ENCODE measurements around the gene TDP2.

TDP2 gene

DNA sequence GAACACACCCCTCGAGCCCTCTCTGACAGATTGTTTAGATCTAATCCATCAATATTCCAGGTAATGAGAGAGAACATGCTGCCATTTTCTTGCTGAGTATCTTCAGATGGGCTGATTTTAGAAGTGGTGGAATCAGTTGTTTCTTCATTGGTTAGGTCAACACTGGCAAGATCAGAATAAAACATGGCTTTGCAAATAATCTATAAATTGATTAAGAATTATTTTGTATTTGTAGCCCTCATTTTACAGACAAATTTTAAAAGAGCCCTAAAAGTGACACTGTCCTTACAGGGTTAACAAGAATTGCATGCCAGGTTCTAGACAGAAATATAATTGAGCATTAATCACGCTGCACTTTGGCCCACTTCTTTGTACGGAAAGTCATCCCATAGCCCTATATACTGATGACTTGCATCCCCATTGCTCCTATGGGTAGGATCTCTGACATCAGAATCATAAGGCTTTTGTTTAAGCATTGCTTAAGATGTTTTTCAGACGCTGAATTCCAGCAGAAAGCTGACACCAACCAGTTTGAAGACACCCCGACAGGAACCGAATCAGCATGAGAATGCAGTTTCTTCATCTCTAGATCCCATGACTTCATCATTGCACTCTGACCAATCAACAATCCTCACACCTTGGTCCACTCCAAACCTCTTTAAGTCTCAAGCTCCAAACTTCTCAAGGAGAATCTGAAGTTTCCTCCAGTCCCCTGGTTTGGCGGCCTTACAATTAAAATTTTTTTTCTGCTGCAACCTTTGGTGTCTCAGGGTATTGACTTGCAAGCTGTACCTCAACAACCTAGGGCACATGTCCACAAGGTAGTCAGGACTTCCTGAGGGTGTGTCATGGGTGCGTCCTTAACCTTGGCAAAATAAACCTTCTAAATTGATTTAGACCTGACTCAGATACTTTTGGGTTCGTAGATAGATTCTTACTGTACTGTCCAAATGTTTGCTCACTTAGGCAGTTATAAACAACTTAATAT lies 7.8 kb downstream of the TDP2 start:
- WGBS, 2 donors (ENCODE audit: extremely low coverage in 2 of 2, insufficient read length in 2 of 2, insufficient replicate concordance in 1 of 2) = no CpG with 5 or more reads among the region's 9 CpGs
- H3K27me3 ChIP-seq (ENCODE audit: control insufficient read depth in 3 of 3, insufficient read depth in 3 of 3, low read depth in 1 of 3, low read length in 3 of 3) = no peaks in the 10 kb centered on the region
- no peak overlapping the region for H4K8ac ChIP-seq (ENCODE audit: low read depth, low read length)

DNA sequence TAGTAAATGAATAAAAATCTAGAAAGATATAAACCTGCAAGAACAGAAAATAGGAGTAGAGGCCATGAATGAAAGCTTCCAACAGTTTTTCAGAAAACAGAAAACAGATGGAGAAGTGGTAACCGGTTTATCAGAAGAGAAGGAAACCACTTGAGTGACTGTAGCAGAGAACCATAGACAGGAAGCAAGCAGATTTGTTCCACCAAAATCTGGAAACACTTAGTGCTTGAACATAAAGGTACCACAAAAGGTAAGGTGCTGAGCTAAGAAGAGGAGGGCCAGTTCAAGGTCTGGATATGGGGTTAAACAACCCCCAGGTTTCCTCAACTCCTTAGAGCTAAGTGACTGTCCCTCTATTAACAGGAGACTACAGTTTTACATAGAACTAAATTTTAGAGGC lies 11.5 kb downstream of the TDP2 start:
- H3K9ac ChIP-seq (ENCODE audit: low read depth, low read length, poor library complexity) = no peak overlapping the region
- H3K4me1 ChIP-seq (ENCODE audit: control insufficient read depth in 2 of 2, insufficient read depth in 1 of 2, low read depth in 1 of 2, low read length in 2 of 2) = no peaks in the 10 kb centered on the region
- no peak overlapping the region for H2BK12ac ChIP-seq (ENCODE audit: low read length)
- no peak overlapping the region for H2BK120ac ChIP-seq (ENCODE audit: low read depth, low read length)
- no peak overlapping the region for H3K4me2 ChIP-seq (ENCODE audit: insufficient read depth, low read length, poor library complexity, severe bottlenecking)
- H3K4me3 ChIP-seq (ENCODE audit: low read length in 2 of 2) = no peak overlapping the region
- H3K18ac ChIP-seq (ENCODE audit: low read length) = no peak overlapping the region
- peaks cover 9 to 98% of the 10 kb centered on the region in 2 donors for H3K36me3 ChIP-seq (replicated peaks in 1 of 2; ENCODE audit: control insufficient read depth in 2 of 2, insufficient read depth in 2 of 2, low read length in 2 of 2)
- H3K27me3 ChIP-seq (ENCODE audit: control insufficient read depth in 3 of 3, insufficient read depth in 3 of 3, low read depth in 1 of 3, low read length in 3 of 3) = no peaks in the 10 kb centered on the region
- H3K79me1 ChIP-seq (ENCODE audit: low read depth, low read length) = peaks cover 2% of the 10 kb centered on the region
- no peak for DNase-seq (ENCODE audit: low spot score)
- H4K8ac ChIP-seq (ENCODE audit: low read depth, low read length) = no peak overlapping the region
- no peak overlapping the region for H2AFZ ChIP-seq (ENCODE audit: low read length)
- no CpG with 5 or more reads among the region's 1 CpG for WGBS, 2 donors (ENCODE audit: extremely low coverage in 2 of 2, insufficient read length in 2 of 2, insufficient replicate concordance in 1 of 2)
- no peak overlapping the region for H2BK15ac ChIP-seq (ENCODE audit: low read length)
- no peak overlapping the region for H3K23ac ChIP-seq (ENCODE audit: low read depth, low read length, poor library complexity)
- no peak overlapping the region for H2BK5ac ChIP-seq (ENCODE audit: low read length)
- no peaks in the 10 kb centered on the region for H3K9me3 ChIP-seq (replicated peaks in 1 of 2; ENCODE audit: control insufficient read depth in 2 of 2, insufficient read depth in 1 of 2, low read depth in 1 of 2, low read length in 2 of 2)
- H4K91ac ChIP-seq (ENCODE audit: low read depth, low read length, poor library complexity) = no peak overlapping the region
- no peak overlapping the region for H3K14ac ChIP-seq (ENCODE audit: low read length)
- H3K27ac ChIP-seq (replicated peaks; ENCODE audit: low read length) = no peak overlapping the region
- no peak overlapping the region for H3K4ac ChIP-seq (ENCODE audit: low read length)
- H2AK5ac ChIP-seq (ENCODE audit: low read depth, low read length) = no peak overlapping the region

More for the DNA sequence above, 7.8 kb downstream of the TDP2 start:
- Histone ChIP-seq H3K79me1 (ENCODE audit: low read depth, low read length) (no peaks in the 10 kb centered on the region), H3K14ac (ENCODE audit: low read length) (no peak overlapping the region), H2BK15ac (ENCODE audit: low read length) (no peak overlapping the region), H2AFZ (ENCODE audit: low read length) (no peak overlapping the region), H3K36me3 (replicated peaks in 1 of 2; ENCODE audit: control insufficient read depth in 2 of 2, insufficient read depth in 2 of 2, low read length in 2 of 2) (peaks cover 8 to 96% of the 10 kb centered on the region in 2 donors), H3K4me1 (ENCODE audit: control insufficient read depth in 2 of 2, insufficient read depth in 1 of 2, low read depth in 1 of 2, low read length in 2 of 2) (peaks cover 0 to 7% of the 10 kb centered on the region in 2 donors), H3K27ac (replicated peaks; ENCODE audit: low read length) (no peak overlapping the region), H3K23ac (ENCODE audit: low read depth, low read length, poor library complexity) (no peak overlapping the region), H2BK12ac (ENCODE audit: low read length) (no peak overlapping the region), H2AK5ac (ENCODE audit: low read depth, low read length) (no peak overlapping the region), H3K18ac (ENCODE audit: low read length) (no peak overlapping the region), H3K9ac (ENCODE audit: low read depth, low read length, poor library complexity) (no peak overlapping the region), H3K4me2 (ENCODE audit: insufficient read depth, low read length, poor library complexity, severe bottlenecking) (no peak overlapping the region), H4K91ac (ENCODE audit: low read depth, low read length, poor library complexity) (no peak overlapping the region), H2BK120ac (ENCODE audit: low read depth, low read length) (no peak overlapping the region), H2BK5ac (ENCODE audit: low read length) (no peak overlapping the region), H3K4me3 (ENCODE audit: low read length in 2 of 2) (no peak overlapping the region), H3K4ac (ENCODE audit: low read length) (no peak overlapping the region), H3K9me3 (replicated peaks in 1 of 2; ENCODE audit: control insufficient read depth in 2 of 2, insufficient read depth in 1 of 2, low read depth in 1 of 2, low read length in 2 of 2) (no peaks in the 10 kb centered on the region)
- DNase-seq (ENCODE audit: low spot score) = no peak

DNA sequence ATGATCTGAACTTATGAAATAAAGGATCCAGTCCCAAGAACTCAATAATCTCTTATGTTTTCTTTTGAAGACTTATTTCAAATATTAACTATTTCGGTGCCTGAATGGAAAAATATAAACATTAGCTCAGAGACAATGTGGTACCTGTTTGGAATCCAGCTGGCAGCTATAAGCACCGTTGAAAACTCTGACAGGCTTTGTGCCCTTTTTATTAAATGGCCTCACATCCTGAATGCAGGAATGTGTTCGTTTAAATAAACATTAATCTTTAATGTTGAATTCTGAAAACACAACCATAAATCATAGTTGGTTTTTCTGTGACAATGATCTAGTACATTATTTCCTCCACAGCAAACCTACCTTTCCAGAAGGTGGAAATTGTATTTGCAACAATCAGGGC lies 16.3 kb downstream of the TDP2 start:
- Histone ChIP-seq H3K14ac (ENCODE audit: low read length) (no peak overlapping the region), H2AK5ac (ENCODE audit: low read depth, low read length) (no peak overlapping the region), H3K9me3 (replicated peaks in 1 of 2; ENCODE audit: control insufficient read depth in 2 of 2, insufficient read depth in 1 of 2, low read depth in 1 of 2, low read length in 2 of 2) (no peaks in the 10 kb centered on the region), H4K91ac (ENCODE audit: low read depth, low read length, poor library complexity) (no peak overlapping the region), H3K4me3 (ENCODE audit: low read length in 2 of 2) (no peak overlapping the region), H3K23ac (ENCODE audit: low read depth, low read length, poor library complexity) (no peak overlapping the region), H3K4me1 (ENCODE audit: control insufficient read depth in 2 of 2, insufficient read depth in 1 of 2, low read depth in 1 of 2, low read length in 2 of 2) (peaks cover 4 to 8% of the 10 kb centered on the region in 2 donors), H2AFZ (ENCODE audit: low read length) (no peak overlapping the region), H3K18ac (ENCODE audit: low read length) (no peak overlapping the region), H3K4me2 (ENCODE audit: insufficient read depth, low read length, poor library complexity, severe bottlenecking) (no peak overlapping the region), H2BK5ac (ENCODE audit: low read length) (no peak overlapping the region), H3K79me1 (ENCODE audit: low read depth, low read length) (peaks cover 2% of the 10 kb centered on the region), H2BK15ac (ENCODE audit: low read length) (no peak overlapping the region), H3K9ac (ENCODE audit: low read depth, low read length, poor library complexity) (no peak overlapping the region), H4K8ac (ENCODE audit: low read depth, low read length) (no peak overlapping the region), H3K36me3 (replicated peaks in 1 of 2; ENCODE audit: control insufficient read depth in 2 of 2, insufficient read depth in 2 of 2, low read length in 2 of 2) (peaks cover 6 to 65% of the 10 kb centered on the region in 2 donors), H3K4ac (ENCODE audit: low read length) (no peak overlapping the region), H2BK12ac (ENCODE audit: low read length) (no peak overlapping the region), H3K27me3 (ENCODE audit: control insufficient read depth in 3 of 3, insufficient read depth in 3 of 3, low read depth in 1 of 3, low read length in 3 of 3) (peaks cover under 1 to 2% (median 1%) of the 10 kb centered on the region in 3 experiments), H2BK120ac (ENCODE audit: low read depth, low read length) (no peak overlapping the region), H3K27ac (replicated peaks; ENCODE audit: low read length) (no peak overlapping the region)
- no CpG with 5 or more reads among the region's 3 CpGs for WGBS, 2 donors (ENCODE audit: extremely low coverage in 2 of 2, insufficient read length in 2 of 2, insufficient replicate concordance in 1 of 2)
- DNase-seq (ENCODE audit: low spot score) = no peak

DNA sequence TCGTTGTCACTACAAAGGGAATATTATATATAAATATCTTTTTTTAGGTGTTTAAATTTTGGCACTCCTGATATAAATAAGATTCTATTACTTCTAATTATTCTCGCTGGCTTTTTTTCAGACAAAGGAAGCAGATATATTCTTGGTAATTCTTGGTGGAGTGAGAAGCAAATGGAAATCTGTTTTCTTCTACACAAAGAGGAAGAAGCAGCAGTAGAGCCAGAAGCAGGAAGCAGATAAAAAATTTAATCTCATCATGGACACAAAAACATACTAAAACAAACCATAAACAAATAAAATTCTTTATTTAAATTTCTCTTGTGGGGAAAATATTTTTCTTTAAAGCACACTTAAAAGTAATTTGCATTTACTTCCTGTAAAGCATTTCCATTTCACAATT lies 17.0 kb downstream of the TDP2 start:
- no peak overlapping the region for H3K27ac ChIP-seq (replicated peaks; ENCODE audit: low read length)
- no peak overlapping the region for H3K4me3 ChIP-seq (ENCODE audit: low read length in 2 of 2)
- no peak overlapping the region for H3K18ac ChIP-seq (ENCODE audit: low read length)
- peaks cover 4 to 9% of the 10 kb centered on the region in 2 donors for H3K4me1 ChIP-seq (ENCODE audit: control insufficient read depth in 2 of 2, insufficient read depth in 1 of 2, low read depth in 1 of 2, low read length in 2 of 2)
- H3K36me3 ChIP-seq (replicated peaks in 1 of 2; ENCODE audit: control insufficient read depth in 2 of 2, insufficient read depth in 2 of 2, low read length in 2 of 2) = peaks cover 6 to 58% of the 10 kb centered on the region in 2 donors
- DNase-seq (ENCODE audit: low spot score) = no peak
- H3K4ac ChIP-seq (ENCODE audit: low read length) = no peak overlapping the region
- H2BK120ac ChIP-seq (ENCODE audit: low read depth, low read length) = no peak overlapping the region
- WGBS, 2 donors (ENCODE audit: extremely low coverage in 2 of 2, insufficient read length in 2 of 2, insufficient replicate concordance in 1 of 2) = no CpG with 5 or more reads among the region's 2 CpGs
- no peaks in the 10 kb centered on the region for H3K9me3 ChIP-seq (replicated peaks in 1 of 2; ENCODE audit: control insufficient read depth in 2 of 2, insufficient read depth in 1 of 2, low read depth in 1 of 2, low read length in 2 of 2)
- H3K4me2 ChIP-seq (ENCODE audit: insufficient read depth, low read length, poor library complexity, severe bottlenecking) = no peak overlapping the region
- H2BK5ac ChIP-seq (ENCODE audit: low read length) = no peak overlapping the region
- peaks cover 2 to 7% (median 2%) of the 10 kb centered on the region in 3 experiments for H3K27me3 ChIP-seq (ENCODE audit: control insufficient read depth in 3 of 3, insufficient read depth in 3 of 3, low read depth in 1 of 3, low read length in 3 of 3)
- no peak overlapping the region for H2BK12ac ChIP-seq (ENCODE audit: low read length)
- H3K9ac ChIP-seq (ENCODE audit: low read depth, low read length, poor library complexity) = no peak overlapping the region
- H3K23ac ChIP-seq (ENCODE audit: low read depth, low read length, poor library complexity) = no peak overlapping the region
- no peak overlapping the region for H4K8ac ChIP-seq (ENCODE audit: low read depth, low read length)
- no peak overlapping the region for H3K14ac ChIP-seq (ENCODE audit: low read length)
- peaks cover 2% of the 10 kb centered on the region for H3K79me1 ChIP-seq (ENCODE audit: low read depth, low read length)
- no peak overlapping the region for H2AK5ac ChIP-seq (ENCODE audit: low read depth, low read length)
- H2AFZ ChIP-seq (ENCODE audit: low read length) = no peak overlapping the region
- no peak overlapping the region for H2BK15ac ChIP-seq (ENCODE audit: low read length)
- no peak overlapping the region for H4K91ac ChIP-seq (ENCODE audit: low read depth, low read length, poor library complexity)
